HEK293 (cell line): Measurements from ENCODE around the gene ALOX12B.
A peak's percentile ranks its signal among the peaks of the same experiment; 100 is the strongest.

ENCODE experiments used
- CTCF ChIA-PET: fragments of 350-600 bp; formaldehyde crosslinking; extraction: SDS; loops from one replicate; lab custom pipeline; 2021; ENCODE audit warnings: antibody characterized with exemption; lab: Yijun Ruan, JAX
- POLR2A ChIA-PET: fragments of 300-600 bp; formaldehyde crosslinking; extraction: SDS; loops from one replicate; lab custom pipeline; 2020; ENCODE audit warnings: antibody characterized with exemption, inconsistent platforms; lab: Yijun Ruan, JAX
- H3K27ac ChIP-seq: fragments of 200-500 bp; sonication (Bioruptor generic); 2 replicates; pipeline ENCODE4 v1.5.1; 2014; ENCODE audit warnings: low read depth, low read length, control low read depth, inconsistent platforms; ENCODE audit errors: extremely low read depth
- H3K36me3 ChIP-seq, 2 experiments: fragments of 200-500 bp in 1 of 2; sonication (Bioruptor generic) in 1 of 2; 1 replicate in 1 of 2; 2 replicates in 1 of 2; pipeline ENCODE4 v1.5.1; 2014 to 2017; ENCODE audit warnings: inconsistent platforms in 2 of 2, low read length in 2 of 2; ENCODE audit not compliant: control insufficient read depth in 2 of 2, insufficient read depth in 1 of 2
- H3K4me1 ChIP-seq: fragments of 200-500 bp; sonication (Bioruptor generic); 2 replicates; pipeline ENCODE4 v1.5.1; 2014; ENCODE audit warnings: mild to moderate bottlenecking, low read length, inconsistent platforms; ENCODE audit not compliant: control insufficient read depth, insufficient read depth
- H3K4me3 ChIP-seq: 2 replicates; pipeline ENCODE4 v1.5.1; 2011; ENCODE audit warnings: low read depth, mild to moderate bottlenecking, control low read depth, low read length, moderate library complexity
- H3K9me3 ChIP-seq: fragments of 200-500 bp; sonication (Bioruptor generic); 2 replicates; pipeline ENCODE4 v1.5.1; 2014; ENCODE audit warnings: low read depth, low read length, inconsistent platforms; ENCODE audit not compliant: control insufficient read depth, insufficient read depth
- EGR2 ChIP-seq: fragments of 450-650 bp; formaldehyde crosslinking; IDR thresholded peaks from 2 replicates; pipeline ENCODE4 v1.5.1; 2016; ENCODE audit warnings: low read depth, missing biosample characterization, missing genetic modification characterization
- GLI2 ChIP-seq: fragments of 450-650 bp; formaldehyde crosslinking; IDR thresholded peaks from 2 replicates; pipeline ENCODE4; 2017; ENCODE audit warnings: missing biosample characterization, missing genetic modification characterization, low read depth, borderline replicate concordance
- GLIS1 ChIP-seq: fragments of 450-650 bp; formaldehyde crosslinking; IDR thresholded peaks from 2 replicates; pipeline ENCODE4 v1.5.1; 2016; ENCODE audit warnings: missing biosample characterization, missing genetic modification characterization
- GLIS2 ChIP-seq: fragments of 450-650 bp; formaldehyde crosslinking; IDR thresholded peaks from 2 replicates; pipeline ENCODE4 v1.5.1; 2016; ENCODE audit warnings: missing biosample characterization, missing genetic modification characterization
- HIC1 ChIP-seq: fragments of 450-650 bp; formaldehyde crosslinking; IDR thresholded peaks from 2 replicates; pipeline ENCODE4 v1.5.1; 2016; ENCODE audit warnings: missing biosample characterization, missing genetic modification characterization
- HOXC10 ChIP-seq: sonication (generic); formaldehyde crosslinking; IDR thresholded peaks from 2 replicates; pipeline ENCODE4 v1.8.1; 2023; ENCODE audit warnings: mild to moderate bottlenecking, missing genetic modification reagents
- KLF7 ChIP-seq: fragments of 450-650 bp; formaldehyde crosslinking; IDR thresholded peaks from 2 replicates; pipeline ENCODE4 v1.5.1; 2016; ENCODE audit warnings: missing biosample characterization, missing genetic modification characterization, borderline replicate concordance
- SCRT1 ChIP-seq: fragments of 450-650 bp; formaldehyde crosslinking; IDR thresholded peaks from 2 replicates; pipeline ENCODE4 v1.5.1; 2016; ENCODE audit warnings: missing biosample characterization, missing genetic modification characterization, borderline replicate concordance
- SETDB1 ChIP-seq: IDR thresholded peaks from one replicate; pipeline ENCODE4 v1.6.1; 2017; ENCODE audit warnings: mild to moderate bottlenecking, low read length, moderate library complexity, mixed read lengths; ENCODE audit not compliant: insufficient read length
- SP2 ChIP-seq: fragments of 450-650 bp; formaldehyde crosslinking; IDR thresholded peaks from 2 replicates; pipeline ENCODE4 v1.5.1; 2016; ENCODE audit warnings: missing biosample characterization, missing genetic modification characterization
- ZBTB1 ChIP-seq: fragments of 450-650 bp; formaldehyde crosslinking; IDR thresholded peaks from 2 replicates; pipeline ENCODE4 v1.5.1; 2016; ENCODE audit warnings: missing biosample characterization, missing genetic modification characterization
- ZBTB17 ChIP-seq: fragments of 450-650 bp; formaldehyde crosslinking; IDR thresholded peaks from 2 replicates; pipeline ENCODE4 v1.5.1; 2016; ENCODE audit warnings: missing biosample characterization, missing genetic modification characterization
- ZBTB21 ChIP-seq: fragments of 450-650 bp; formaldehyde crosslinking; IDR thresholded peaks from 2 replicates; pipeline ENCODE4 v1.5.1; 2017; ENCODE audit warnings: missing biosample characterization, missing genetic modification characterization
- ZBTB48 ChIP-seq: fragments of 450-650 bp; formaldehyde crosslinking; IDR thresholded peaks from 2 replicates; pipeline ENCODE4 v1.5.1; 2016; ENCODE audit warnings: missing biosample characterization, missing genetic modification characterization
- ZNF10 ChIP-seq: fragments of 450-650 bp; formaldehyde crosslinking; IDR thresholded peaks from 2 replicates; pipeline ENCODE4 v1.5.1; 2017; ENCODE audit warnings: missing biosample characterization, missing genetic modification characterization
- ZNF121 ChIP-seq: fragments of 450-650 bp; formaldehyde crosslinking; IDR thresholded peaks from 2 replicates; pipeline ENCODE4 v1.5.1; 2016; ENCODE audit warnings: missing biosample characterization, missing genetic modification characterization
- ZNF155 ChIP-seq: fragments of 450-650 bp; formaldehyde crosslinking; IDR thresholded peaks from 2 replicates; pipeline ENCODE4 v1.5.1; 2016; ENCODE audit warnings: missing biosample characterization, missing genetic modification characterization
- ZNF202 ChIP-seq: fragments of 450-650 bp; formaldehyde crosslinking; IDR thresholded peaks from 2 replicates; pipeline ENCODE4 v1.5.1; 2016; ENCODE audit warnings: missing biosample characterization, missing genetic modification characterization, borderline replicate concordance
- ZNF223 ChIP-seq: fragments of 450-650 bp; formaldehyde crosslinking; IDR thresholded peaks from 2 replicates; pipeline ENCODE4 v1.5.1; 2016; ENCODE audit warnings: missing biosample characterization, missing genetic modification characterization
- ZNF449 ChIP-seq: fragments of 450-650 bp; formaldehyde crosslinking; IDR thresholded peaks from 2 replicates; pipeline ENCODE4 v1.5.1; 2017; ENCODE audit warnings: missing biosample characterization, mild to moderate bottlenecking, missing genetic modification characterization, moderate library complexity
- ZNF510 ChIP-seq: fragments of 450-650 bp; formaldehyde crosslinking; IDR thresholded peaks from 2 replicates; pipeline ENCODE4 v1.5.1; 2018; ENCODE audit warnings: mild to moderate bottlenecking, missing genetic modification characterization, missing biosample characterization; ENCODE audit not compliant: insufficient replicate concordance
- ZNF521 ChIP-seq: fragments of 450-650 bp; formaldehyde crosslinking; IDR thresholded peaks from 2 replicates; pipeline ENCODE4 v1.5.1; 2017; ENCODE audit warnings: missing biosample characterization, mild to moderate bottlenecking, missing genetic modification characterization
- ZNF529 ChIP-seq: fragments of 450-650 bp; formaldehyde crosslinking; IDR thresholded peaks from 2 replicates; pipeline ENCODE4 v1.5.1; 2017; ENCODE audit warnings: missing genetic modification characterization, missing biosample characterization; ENCODE audit not compliant: insufficient replicate concordance
- ZNF629 ChIP-seq: fragments of 450-650 bp; formaldehyde crosslinking; IDR thresholded peaks from 2 replicates; pipeline ENCODE4 v1.5.1; 2017; ENCODE audit warnings: missing biosample characterization, missing genetic modification characterization
- ZNF670 ChIP-seq: fragments of 450-650 bp; formaldehyde crosslinking; IDR thresholded peaks from 2 replicates; pipeline ENCODE4 v1.5.1; 2016; ENCODE audit warnings: missing biosample characterization, missing genetic modification characterization, low read depth
- ZNF677 ChIP-seq: fragments of 450-650 bp; IDR thresholded peaks from 2 replicates; pipeline ENCODE4 v1.5.0; 2018; ENCODE audit warnings: missing biosample characterization, mild to moderate bottlenecking, missing genetic modification characterization, moderate library complexity
- TF ChIP-seq, protein P1 (sequence below): fragments of 450-650 bp; formaldehyde crosslinking; IDR thresholded peaks from 2 replicates; pipeline ENCODE4 v1.5.1; 2016; ENCODE audit warnings: missing biosample characterization, missing genetic modification characterization
- TF ChIP-seq, protein P2 (sequence below): fragments of 450-650 bp; formaldehyde crosslinking; IDR thresholded peaks from 2 replicates; pipeline ENCODE4 v1.5.1; 2016; ENCODE audit warnings: missing biosample characterization, missing genetic modification characterization, low read depth

Gene ALOX12B

GRCh38 chr17:8122422-8122923 lies 35.0 kb upstream of the ALOX12B start (continued):
- TF ChIP-seq SP2 (tag by site-specific recombination) = peak; percentile 77; the same call in 1 of the 2 replicates
- TF ChIP-seq ZBTB1 = peak; percentile 67; the same call in 1 of the 2 replicates
- TF ChIP-seq ZNF10 = peak; percentile 94
- no peak for TF ChIP-seq EGR2
- TF ChIP-seq ZNF629 (tag by site-specific recombination) = peak; percentile 15; the same call in 1 of the 2 replicates
- TF ChIP-seq ZBTB48 (tag by site-specific recombination) = peak; percentile 39; the same call in 1 of the 2 replicates
- TF ChIP-seq GLIS2 = peak; percentile 13; the same call in 1 of the 2 replicates
- TF ChIP-seq, protein P1, sequence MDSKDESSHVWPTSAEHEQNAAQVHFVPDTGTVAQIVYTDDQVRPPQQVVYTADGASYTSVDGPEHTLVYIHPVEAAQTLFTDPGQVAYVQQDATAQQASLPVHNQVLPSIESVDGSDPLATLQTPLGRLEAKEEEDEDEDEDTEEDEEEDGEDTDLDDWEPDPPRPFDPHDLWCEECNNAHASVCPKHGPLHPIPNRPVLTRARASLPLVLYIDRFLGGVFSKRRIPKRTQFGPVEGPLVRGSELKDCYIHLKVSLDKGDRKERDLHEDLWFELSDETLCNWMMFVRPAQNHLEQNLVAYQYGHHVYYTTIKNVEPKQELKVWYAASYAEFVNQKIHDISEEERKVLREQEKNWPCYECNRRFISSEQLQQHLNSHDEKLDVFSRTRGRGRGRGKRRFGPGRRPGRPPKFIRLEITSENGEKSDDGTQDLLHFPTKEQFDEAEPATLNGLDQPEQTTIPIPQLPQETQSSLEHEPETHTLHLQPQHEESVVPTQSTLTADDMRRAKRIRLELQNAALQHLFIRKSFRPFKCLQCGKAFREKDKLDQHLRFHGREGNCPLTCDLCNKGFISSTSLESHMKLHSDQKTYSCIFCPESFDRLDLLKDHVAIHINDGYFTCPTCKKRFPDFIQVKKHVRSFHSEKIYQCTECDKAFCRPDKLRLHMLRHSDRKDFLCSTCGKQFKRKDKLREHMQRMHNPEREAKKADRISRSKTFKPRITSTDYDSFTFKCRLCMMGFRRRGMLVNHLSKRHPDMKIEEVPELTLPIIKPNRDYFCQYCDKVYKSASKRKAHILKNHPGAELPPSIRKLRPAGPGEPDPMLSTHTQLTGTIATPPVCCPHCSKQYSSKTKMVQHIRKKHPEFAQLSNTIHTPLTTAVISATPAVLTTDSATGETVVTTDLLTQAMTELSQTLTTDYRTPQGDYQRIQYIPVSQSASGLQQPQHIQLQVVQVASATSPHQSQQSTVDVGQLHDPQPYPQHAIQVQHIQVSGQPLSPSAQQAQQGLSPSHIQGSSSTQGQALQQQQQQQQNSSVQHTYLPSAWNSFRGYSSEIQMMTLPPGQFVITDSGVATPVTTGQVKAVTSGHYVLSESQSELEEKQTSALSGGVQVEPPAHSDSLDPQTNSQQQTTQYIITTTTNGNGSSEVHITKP = peak; percentile 87

- Histone ChIP-seq H3K9me3 (no peaks in the 10 kb centered on the region), H3K36me3 (no peaks in the 10 kb centered on the region), H3K4me3 (peak overlapping the region; percentile 70), H3K4me1 (peaks cover 11% of the 10 kb centered on the region), H3K27ac (peak overlapping the region; percentile 32; the same call in 1 of the 2 replicates)
- POLR2A ChIA-PET = interaction anchor here (0.6 to 3.5 kb wide), 8 partner anchors 18 to 277 kb away, joined by 4 to 27 read pairs (median 5); partner anchors contain the start of genes AURKB and CTC1
- CTCF ChIA-PET = interaction anchor here (0.6 to 4.1 kb wide), 19 partner anchors 9 to 1114 kb away, joined by 3 to 33 read pairs (median 4); no protein-coding TSS in a partner anchor
- TF ChIP-seq HIC1 (tag by site-specific recombination) = peak; percentile 42; the same call in 1 of the 2 replicates
- no peak for TF ChIP-seq GLI2 (tag by site-specific recombination)
- no peak for TF ChIP-seq ZNF155 (tag by site-specific recombination)
- TF ChIP-seq KLF7 = peak; percentile 61; the same call in 1 of the 2 replicates
- no peak for TF ChIP-seq ZNF670 (tag by site-specific recombination)
- 0 out of 2 replicates have a peak, but pooled peaks have one; percentile 11 for TF ChIP-seq ZBTB21
- TF ChIP-seq, protein P2, sequence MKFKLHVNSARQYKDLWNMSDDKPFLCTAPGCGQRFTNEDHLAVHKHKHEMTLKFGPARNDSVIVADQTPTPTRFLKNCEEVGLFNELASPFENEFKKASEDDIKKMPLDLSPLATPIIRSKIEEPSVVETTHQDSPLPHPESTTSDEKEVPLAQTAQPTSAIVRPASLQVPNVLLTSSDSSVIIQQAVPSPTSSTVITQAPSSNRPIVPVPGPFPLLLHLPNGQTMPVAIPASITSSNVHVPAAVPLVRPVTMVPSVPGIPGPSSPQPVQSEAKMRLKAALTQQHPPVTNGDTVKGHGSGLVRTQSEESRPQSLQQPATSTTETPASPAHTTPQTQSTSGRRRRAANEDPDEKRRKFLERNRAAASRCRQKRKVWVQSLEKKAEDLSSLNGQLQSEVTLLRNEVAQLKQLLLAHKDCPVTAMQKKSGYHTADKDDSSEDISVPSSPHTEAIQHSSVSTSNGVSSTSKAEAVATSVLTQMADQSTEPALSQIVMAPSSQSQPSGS (tag by site-specific recombination) = no peak
- no peak for TF ChIP-seq ZBTB17 (tag by site-specific recombination)
- no peak for TF ChIP-seq ZNF202 (tag by site-specific recombination)
- no peak for TF ChIP-seq ZNF529 (tag by site-specific recombination)
- TF ChIP-seq HOXC10 (CRISPR knock-in tag) = no peak
- TF ChIP-seq ZNF510 (tag by site-specific recombination) = no peak
- TF ChIP-seq ZNF449 (tag by site-specific recombination) = peak; percentile 74
- no peak for TF ChIP-seq SETDB1
- no peak for TF ChIP-seq ZNF121 (tag by site-specific recombination)
- no peak for TF ChIP-seq SCRT1 (tag by site-specific recombination)
- no peak for TF ChIP-seq ZNF223 (tag by site-specific recombination)
- TF ChIP-seq ZNF677 (tag by site-specific recombination) = no peak
- peak; percentile 46 for TF ChIP-seq GLIS1 (tag by site-specific recombination)
- peak; percentile 85 for TF ChIP-seq SP2 (tag by site-specific recombination)
- no peak for TF ChIP-seq ZNF521 (tag by site-specific recombination)
These were observed 34.3 kb upstream of the ALOX12B start for GRCh38 chr17:8121681-8122421.
